Myocyte (in vitro differentiated cells): ENCODE measurements around the gene ADARB1. TPM values are rescaled to one million over a fixed set of nuclear protein-coding genes. Genes with fewer than 3 reads are reported as not detected.

ENCODE experiments used
- DNase-seq: peaks from one replicate; pipeline ENCODE4 v3.0.0-alpha.2; 2012; ENCODE audit warnings: low read depth
- total RNA-seq: library from RNA; depleted of rRNA; stranded (reverse); fragments of >200 nt; gene quantifications from 2 replicates; pipeline ENCODE4 v1.2.3, GENCODE V29; 2014

The ADARB1 gene
- total RNA-seq, 1 donor from 2014 or later = 15.9 TPM

DNA sequence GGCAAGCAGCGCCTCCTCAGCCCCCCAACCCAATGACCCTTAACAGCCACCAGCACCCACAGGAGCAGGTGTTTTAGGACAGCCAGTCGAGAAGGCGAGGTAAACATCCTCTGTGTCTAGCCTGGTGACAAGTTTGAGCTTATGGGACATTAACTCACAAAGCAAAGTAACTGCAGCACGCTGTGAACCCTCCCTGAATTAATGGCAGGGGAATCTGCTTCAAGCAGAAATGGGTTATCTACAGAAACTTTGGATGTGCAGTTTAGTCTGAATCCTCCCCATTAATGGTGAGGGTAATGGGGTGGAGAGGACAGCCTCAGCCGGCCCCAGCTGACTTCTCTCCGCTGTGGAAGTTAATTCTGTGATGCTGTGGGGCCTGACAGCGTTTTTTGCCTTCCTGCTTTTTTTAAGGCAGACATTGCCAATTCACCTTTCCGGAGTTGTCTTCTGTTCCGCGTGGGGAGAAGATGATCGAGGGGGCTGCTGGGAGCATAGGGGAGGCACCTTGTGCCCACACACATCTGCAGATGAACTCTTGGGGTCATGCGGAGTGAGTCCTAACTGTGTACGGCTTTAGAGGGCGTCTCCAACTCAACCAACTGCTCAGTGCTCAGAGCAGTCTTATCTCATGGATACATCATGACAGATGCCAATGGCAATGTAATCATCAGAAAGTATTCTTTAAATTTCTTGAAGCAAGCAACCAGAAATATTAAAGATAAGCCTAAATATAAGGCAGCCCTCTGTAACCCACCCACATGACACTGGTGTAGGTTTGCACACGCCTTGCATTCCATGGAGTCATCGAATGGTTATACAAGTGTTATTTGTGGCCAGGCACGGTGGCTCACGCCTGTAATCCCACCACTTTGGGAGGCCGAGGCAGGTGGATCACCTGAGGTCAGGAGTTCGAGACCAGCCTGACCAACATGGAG is 172.3 kb downstream of the ADARB1 start:
- DNase-seq = no peak

DNA sequence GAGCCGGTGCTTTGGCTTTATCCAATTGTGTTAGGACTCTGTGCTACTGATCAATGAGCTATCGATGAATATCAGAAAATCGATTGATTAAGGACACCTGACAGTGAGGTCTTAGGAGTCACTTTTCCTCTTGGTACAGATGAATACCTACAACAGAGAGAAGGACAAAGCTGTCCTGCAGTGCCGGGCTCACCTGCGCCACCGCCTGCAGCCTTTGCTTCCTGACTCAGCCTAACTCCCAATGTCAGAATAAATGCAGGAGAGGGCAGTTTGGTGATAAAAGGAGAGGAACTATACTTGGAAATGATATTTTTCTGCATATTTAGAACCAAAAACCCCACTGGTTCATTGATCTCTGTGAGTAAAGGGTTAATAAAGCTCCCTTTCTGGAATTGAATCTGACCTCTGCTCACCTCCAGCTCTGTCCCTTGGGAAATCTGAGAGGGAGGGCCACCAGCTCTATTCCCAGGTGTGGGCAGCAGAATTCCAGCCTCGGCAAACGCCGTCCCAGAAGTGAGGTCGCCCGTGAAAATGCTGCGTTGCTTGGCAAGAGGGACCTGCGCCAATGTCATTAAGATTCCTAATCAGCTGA is 174.0 kb downstream of the ADARB1 start:
- DNase-seq = no peak

DNA sequence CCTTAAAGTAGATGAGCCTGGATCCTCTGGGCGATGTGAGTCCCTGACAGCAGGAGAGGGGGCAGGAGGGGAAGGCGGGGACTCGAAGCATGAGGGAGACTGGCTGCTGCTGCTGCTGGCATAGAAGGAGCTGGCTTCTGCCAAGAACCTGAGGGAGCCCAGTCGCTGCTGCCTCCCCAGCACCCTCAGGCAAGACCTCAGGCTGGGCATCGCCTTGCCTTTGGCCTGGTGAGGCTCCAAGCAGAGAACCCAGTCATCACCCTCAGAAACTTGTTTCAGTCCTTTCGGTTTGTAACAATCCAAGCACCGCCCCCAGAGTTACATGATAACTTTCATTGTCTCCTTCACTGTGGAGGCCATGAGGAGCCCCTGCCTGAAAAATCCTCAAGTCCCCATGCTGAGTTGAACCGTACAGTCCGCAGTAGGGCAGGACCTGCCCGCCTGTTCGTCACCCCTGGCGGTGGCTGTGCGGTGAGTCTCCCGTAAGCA is 174.6 kb downstream of the ADARB1 start:
- DNase-seq = no peak

DNA sequence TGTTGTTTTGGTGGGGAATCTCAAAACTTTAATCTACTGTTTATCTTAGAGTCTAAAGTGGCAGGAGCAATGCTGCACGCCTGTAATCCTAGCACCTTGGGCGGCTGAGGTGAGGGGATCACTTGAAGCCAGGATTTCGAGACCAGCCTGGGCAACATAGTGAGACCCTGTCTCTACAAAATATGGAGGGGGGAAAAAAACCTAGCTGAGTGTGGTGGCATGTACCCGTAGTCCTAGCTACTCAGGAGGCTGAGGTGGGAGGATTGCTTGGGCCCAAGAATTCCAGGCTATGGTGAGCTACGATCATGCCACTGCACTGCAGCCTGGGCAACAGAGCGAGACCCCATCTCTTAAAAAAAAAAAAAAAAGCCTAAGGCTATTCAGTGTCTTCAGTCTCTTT is 175.2 kb downstream of the ADARB1 start:
- no peak for DNase-seq

DNA sequence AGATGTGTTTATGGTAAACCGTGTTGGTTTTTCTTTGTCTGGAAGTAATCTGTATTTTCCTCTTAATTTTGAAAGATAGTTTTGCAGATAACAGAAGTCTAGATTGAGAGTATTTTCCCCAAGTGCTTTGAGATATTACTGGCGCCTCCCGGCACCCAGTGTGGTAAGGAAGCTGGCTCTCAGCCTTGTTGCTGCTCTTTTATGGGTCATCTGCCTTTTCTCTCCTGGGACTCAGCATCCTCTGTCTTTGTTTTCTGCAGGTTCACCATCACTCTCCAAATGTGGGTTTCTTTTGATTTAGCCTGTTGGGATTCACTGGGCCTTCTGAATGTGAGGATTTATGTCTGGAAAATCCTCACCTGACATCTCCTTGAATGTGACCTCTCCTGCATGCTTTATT is 175.9 kb downstream of the ADARB1 start:
- no peak for DNase-seq

DNA sequence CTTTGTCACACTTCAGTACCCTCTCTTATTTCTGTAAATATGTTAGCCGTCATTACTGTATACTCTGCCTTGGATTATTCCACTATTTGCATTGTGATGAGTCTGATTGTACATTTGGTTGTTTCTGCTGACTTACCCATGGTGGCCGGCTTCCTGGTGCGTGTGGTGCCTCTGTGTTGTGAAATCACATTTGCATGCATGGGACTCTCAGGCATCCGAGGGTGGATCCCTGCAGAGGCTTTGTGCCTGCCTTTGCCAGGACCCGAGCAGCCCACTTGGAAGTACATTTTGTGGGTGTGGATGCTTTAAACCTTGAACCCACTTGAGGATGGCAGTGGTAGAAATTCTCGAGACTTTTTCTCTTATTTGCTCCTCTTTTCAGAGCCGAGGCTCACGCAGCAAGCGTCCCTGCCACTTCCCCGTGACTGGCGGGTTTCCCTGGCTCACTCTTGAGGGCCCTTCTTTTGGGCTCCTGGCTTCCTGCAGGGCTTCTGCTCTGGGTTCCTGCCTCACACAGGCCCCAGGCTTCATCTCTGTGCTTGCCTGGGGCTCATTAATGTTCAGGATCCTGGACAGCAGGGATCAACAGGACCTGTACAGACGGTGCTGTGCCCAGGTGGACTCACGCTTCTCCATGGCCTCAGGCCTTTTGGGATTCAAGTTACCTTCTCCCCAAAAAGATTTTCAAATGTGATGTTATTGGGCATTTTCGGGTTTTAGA is 176.7 kb downstream of the ADARB1 start:
- DNase-seq = no peak

DNA sequence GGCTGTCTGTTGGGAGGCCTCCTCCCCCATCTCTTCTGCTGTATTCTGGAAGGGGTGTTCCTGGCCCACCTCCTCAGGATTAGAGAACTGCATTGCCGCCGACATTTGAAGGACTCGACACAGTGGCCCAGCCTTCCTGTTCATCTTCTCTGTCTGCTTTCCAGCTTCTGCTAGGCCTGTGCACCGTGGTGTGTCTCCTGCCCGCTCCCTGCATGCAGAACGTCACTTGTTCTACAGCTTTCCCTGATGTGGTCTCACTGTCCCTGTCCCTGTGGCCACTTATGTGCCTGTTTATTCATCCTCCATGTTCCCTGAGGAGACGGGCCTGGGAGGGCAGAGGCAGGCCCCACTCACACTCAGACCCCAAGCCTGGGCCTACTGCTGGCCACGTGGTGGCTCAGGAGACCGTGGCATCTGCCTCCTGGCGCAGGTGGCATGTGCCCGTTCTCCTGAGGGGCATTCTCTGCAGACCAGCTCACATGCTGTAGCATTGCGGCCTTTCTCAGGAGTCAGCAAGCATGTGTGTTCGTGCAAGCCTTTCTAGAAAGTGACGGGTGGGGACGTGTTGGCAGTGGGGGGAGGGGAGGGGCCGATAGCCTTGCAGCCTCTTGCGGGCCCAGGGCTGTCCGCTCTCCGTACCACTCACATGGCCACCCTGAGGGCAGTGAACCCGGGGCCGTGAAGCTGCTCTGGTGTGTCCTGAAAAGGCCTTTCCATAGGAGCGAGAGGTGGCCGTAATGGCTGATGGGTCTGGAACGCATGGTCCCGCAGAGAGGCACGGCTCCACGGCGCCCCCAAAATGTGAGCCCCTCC is 177.5 kb downstream of the ADARB1 start:
- no peak for DNase-seq

DNA sequence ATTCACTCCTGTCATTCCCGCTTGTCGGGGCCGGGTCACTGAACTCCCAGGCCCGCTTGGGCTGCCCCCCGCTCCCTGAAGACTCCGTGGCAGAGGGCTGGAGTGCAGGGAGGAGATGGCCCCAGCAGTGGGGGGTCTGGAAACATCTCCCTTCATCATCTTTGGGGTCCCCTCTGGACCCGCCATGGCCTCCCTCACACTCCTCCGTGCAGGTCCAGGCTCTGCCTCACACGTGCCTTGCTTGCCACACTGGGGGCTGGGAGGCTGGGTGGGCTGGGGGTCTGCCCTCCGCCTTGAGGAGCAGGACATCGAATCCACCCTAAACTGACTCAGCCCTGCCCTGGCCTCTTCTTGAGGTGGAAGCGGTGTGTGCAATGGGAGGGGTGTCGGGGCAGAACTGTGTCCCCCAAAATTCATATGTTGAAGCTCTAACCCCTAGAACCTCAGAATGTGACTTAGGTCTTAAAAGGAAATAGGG is 178.1 kb downstream of the ADARB1 start:
- no peak for DNase-seq

DNA sequence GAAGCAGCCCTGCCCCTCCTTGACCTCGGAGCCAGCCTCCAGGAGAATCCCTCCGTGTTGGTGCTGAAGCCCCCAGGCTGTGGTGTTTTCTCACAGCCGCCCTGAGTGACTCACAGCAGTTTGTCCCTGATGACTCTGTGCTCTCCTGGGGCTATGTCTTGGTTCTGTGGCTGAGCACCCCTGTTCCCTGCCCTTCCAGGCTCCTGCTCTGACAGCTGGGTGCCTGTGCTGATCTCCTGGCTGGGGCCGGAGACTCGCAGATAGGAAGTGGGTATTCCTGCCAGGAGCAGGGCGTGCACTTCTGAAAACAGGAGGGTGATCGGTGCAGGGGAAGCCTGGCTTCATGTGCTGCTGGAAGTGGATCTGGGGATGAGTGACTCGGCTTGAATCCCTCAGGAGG is 178.8 kb downstream of the ADARB1 start:
- DNase-seq = peak; percentile 70

DNA sequence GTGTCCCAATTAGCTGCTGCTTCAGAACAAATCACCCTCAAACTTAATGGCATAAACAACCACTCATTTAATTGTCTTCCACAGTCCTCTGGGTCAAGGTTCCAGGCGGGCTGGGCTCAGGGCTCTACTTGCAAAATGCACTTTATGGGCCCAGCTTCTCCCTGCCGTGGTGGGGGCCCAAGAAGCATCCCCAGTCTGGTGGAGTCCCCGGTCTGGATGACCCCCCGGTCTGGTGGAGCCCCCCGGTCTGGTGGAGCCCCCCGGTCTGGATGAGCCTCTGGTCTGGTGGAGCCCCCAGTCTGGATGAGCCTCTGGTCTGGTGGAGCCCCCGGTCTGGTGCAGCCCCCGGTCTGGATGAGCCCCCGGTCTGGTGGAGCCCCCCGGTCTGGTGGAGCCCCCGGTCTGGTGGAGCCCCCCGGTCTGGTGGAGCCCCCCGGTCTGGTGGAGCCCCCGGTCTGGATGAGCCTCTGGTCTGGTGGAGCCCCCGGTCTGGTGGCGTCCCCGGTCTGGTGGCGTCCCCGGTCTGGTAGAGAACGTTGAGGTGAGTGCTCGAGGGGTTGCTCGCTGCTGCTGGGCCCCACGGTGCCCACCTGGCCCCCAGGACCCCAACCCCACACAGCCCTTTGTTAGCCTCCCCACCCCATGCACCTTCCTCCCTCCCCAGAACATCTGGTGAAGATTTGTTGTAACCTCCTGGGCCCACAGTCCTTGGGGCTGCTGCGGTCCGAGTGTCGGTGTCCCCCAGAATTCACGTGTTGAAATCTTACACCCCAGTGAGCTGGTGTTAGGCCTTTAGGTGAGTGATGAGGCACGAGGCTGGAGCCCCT is 179.5 kb downstream of the ADARB1 start:
- DNase-seq = no peak

DNA sequence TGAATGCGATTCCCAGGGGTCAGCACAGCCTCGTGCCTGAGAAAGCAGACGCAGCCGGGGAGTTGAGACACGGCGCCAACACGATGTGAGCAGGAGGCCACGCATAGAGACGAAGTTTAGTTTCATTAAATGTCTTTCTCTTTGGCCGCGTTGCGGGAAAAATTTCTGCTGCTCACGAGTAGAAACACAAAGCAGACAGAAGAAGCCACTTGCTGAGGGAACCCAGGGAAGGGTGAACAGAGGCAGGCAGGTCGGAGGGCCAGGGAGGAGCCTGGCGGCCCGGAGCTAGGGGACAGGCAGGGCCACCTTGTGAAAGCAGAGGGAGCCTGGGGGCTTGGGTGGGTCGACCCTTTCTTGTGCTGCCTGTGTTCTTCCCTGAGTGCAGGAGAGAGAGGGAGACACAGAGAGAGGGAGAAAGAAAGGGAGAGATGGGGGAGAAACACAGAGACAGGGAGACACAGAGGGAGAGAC is 180.1 kb downstream of the ADARB1 start:
- no peak for DNase-seq

DNA sequence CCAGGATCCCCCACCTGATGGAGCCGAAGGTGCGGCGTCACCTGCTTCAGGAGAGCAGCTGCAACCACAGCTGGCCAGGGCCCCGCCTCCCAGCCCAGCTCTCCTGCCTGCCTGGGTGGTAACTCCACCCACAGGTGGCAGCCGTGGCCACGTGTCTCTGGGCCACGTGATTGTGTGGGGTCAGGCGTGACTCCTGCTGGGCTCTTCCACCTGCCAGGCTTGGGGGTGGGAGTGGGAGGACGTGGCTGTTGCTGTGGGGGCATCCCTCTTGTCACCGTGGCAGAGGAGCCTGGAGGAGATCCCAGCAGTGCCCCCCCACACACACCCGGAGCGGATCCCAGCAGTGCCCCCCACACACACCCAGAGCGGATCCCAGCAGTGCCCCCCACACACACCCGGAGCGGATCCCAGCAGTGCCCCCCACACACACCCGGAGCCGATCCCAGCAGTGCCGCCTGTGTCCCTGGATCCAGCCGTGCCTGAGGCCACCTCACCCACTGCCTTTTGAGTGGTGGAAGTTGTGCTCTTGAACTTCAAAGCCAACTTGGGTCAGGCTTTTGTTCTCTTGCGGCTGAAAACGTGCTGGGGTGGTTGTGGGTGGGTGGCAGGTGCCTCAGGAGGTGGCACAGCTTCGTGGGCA is 181.1 kb downstream of the ADARB1 start:
- no peak for DNase-seq

DNA sequence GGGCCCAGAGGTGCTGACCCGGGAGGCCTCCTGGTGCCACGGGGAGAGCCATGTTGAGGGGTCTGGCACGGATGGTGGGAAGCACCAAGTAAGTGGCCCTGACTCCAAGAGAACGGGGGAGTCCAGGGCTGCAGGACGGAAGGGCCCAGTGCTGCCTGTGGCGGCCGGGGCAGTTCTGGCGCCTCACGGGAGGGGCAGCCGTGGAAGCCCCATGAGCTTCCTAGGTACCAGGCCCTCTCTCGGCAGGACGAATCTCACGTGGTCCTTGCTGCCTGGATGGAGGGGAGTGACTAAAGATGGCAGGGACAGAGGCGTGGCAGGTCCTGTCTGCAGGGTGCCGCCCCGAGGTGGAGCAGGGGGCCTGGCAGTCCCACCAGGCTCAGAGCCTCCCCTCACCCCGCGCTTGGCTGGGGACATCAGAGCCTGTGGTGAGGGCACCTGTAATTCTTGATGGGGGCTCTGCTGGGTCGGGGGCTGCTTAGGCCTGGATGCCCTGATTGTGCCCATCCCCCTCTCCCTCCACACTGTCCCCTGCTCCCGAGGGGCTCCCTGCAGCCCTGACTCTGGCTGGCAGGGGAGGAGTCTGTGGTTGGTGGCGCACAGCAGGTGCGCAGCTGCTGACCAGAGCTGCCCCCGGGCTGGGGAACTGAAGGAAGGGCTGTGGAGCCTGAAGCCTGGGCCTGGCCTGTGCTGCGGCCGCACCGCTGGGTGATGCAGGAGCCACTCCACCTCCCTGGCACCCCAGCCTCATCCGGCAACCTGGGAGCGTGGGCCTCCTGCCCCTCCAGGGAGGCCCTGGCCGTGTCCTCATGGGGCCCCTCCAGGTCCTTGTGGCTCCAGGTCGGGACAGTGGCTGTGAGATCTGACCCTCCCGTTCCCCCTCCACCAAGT is 181.9 kb downstream of the ADARB1 start:
- no peak for DNase-seq

DNA sequence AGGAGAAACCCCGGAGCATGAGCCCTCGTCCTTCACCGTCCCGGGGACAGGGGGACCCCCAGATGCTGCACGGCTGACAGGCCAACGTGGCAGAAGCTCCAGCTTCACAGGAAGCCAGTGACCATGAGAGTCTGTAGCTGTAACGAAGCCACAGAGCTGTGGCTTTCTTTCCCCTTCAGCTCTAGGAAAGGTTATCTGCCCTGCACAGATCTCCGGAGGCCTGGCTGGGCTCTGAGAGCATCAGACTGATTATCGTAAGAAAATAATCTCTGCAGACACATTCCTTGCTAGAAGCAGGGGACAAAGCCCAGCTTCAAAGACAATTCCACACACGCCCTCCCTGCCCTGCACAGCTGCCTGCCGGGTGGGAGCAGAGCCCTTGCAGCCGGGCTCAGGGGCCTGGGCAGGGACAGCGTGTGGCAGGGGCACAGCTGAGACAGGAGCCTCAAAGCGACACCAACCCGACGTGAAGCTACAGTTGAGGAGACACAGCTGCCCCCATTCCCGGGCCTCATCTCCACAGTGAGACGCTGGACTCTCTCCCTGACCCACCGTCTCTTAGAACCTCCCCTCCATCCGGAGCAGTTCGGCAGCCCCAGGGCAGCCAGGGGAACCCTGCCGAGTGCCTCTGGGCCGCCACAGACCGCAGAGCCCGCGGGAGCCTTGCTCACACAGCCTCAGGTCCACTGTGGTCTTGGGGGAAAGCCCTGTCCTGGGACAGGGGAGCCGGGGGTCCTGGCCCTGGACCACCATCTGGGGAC is 182.7 kb downstream of the ADARB1 start:
- DNase-seq = no peak

DNA sequence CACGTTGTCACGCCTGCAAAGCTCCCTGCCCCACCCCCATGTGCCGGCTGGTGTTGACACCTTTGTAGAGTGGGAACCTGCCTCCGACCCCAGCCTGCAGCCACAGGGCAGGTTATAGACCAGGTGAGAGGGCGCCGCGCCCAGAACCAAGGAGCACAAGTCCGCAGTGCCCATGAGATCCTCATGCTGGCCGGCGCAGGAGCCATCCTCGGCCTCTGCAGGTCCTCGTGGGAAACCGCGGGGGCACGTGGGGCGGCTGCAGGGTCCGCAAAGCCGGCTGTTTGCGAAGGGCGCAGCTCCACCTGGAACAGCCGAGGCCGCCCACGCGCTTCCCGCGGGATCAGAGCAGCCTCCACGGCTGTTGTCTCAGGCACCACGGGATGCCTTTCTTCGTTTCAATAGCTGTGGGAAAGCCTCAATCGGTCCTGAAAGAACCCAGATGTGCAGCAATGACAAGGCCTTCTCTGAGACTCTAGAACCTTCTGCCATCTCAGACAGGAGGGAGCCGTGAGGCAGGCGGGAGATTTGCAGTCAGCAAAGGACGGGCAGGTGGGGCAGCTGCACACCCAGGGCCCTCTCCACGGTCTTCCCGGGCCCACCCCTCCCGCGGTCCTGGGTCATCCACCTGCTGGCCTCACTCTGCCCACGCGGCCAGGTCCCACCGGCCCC is 183.4 kb downstream of the ADARB1 start:
- no peak for DNase-seq

DNA sequence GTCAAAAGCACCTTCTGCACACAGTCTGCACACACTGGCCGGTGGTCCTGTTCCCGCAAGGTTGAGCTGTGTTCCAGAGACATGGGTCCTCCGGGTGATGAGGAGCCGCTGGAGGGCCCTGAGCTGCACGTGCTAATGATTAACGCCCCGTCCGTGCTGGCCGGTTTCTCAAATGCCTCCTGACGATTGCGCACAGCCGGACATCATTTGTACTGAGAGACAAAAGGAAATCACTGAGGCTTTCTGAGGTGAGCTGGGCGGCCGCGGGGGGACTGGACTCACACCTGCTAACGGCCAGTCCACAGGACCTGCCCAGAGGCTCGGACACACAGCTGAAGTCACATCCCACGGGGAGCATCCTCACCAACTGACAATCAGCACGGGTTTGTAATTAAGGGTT is 184.1 kb downstream of the ADARB1 start:
- DNase-seq = no peak

DNA sequence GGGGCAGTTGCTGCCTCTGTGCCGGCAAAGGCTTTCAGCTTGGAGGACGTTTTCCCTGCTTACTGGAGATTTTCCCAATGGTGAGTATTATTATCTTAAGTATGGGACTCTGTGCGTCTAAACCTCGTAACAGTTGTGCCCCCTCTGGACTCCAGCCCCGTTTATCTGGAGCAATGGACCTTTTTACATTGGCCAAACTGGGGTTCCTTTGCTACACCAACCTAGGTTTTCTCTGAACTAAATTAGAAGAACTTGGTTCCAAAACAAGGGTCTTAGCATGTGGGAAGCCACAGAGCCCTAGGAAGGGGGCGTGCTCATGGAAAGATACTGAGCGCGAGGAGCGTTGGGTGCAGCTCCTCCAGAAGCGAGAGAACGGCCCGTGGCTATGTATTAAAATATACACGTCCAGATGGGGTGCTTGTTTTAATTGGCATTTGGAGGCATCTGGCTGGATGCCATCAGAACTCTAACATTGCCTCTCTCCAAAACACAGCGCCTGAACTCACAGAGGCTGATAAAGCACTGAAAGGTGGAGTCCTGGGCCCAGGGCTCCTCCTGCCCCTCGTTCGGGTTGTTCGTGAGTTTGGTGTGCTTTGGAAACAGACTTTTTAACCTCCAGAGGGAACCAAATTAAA is 184.9 kb downstream of the ADARB1 start:
- DNase-seq = no peak
